Stimulated activated CD4-positive, alpha-beta T cell treated with anti-CD3 and anti-CD28 coated beads, Interleukin-12 subunit alpha, Interleukin-12 subunit beta, amount 100 ng/mL, for 24 hours (primary cell): ENCODE results near the gene GCKR.
"Not testable (repeated sequence)": the region's sequence is repeated elsewhere in the genome, so short reads cannot be mapped to it uniquely, and the experiment has no call there.

Source experiments
- DNase-seq, 2 experiments: peaks; one replicate each; pipeline ENCODE4 v3.0.0-alpha.2; 2020; ENCODE audit warnings: low read depth in 2 of 2

Gene GCKR

GRCh38 chr2:27507293-27507692 is 10.7 kb downstream of the GCKR start:
- DNase-seq: no peak

DNA sequence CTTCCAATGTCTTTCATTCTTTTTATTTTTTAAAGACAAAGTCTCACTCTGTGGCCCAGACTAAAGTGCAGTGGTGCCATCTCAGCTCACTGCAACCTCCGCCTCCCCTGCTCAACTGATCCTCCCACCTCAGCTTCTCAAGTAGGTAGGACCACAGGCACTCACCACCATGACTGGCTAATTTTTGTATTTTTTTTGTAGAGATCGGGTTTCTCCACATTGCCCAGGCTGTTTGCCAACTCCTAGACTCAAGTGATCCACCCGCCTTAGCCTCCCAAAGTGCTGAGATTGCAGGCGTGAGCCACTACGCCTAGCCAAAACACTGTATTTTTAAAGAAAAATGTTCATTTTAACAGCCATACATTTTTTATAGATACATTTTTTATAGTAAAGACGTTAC is 12.7 kb downstream of the GCKR start:
- no peak for DNase-seq

- no peak for DNase-seq
These were observed 21.6 kb downstream of the GCKR start for GRCh38 chr2:27518113-27518781.

GRCh38 chr2:27518782-27519113 is 22.1 kb downstream of the GCKR start:
- DNase-seq: no peak

GRCh38 chr2:27520316-27520715 is 23.7 kb downstream of the GCKR start:
- no peak for DNase-seq

DNA sequence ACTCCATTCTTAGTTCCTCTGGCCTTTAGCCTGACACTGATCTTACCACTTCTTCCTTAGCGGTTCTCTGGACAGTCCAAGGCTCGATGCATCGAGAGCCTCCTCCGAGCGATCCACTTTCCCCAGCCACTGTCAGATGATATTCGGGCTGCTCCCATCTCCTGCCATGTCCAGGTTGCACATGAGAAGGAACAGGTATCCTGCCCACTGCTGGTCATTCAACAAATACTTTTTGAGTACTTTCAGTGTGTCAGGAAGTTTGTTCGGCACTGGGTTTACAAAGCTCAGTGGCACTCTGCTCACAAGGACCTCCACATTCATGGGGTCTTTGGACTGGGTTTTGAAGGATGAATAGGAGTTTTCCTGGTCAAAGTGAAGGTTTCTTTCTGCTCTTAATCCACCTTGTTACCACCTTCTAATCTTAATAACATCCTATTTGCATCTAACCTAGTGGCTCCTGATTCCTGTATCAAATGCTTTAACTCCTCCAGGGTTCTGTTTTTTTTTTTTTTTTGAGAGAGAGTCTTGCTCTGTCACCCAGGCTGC is 25.8 kb downstream of the GCKR start:
- no peak for DNase-seq

DNA sequence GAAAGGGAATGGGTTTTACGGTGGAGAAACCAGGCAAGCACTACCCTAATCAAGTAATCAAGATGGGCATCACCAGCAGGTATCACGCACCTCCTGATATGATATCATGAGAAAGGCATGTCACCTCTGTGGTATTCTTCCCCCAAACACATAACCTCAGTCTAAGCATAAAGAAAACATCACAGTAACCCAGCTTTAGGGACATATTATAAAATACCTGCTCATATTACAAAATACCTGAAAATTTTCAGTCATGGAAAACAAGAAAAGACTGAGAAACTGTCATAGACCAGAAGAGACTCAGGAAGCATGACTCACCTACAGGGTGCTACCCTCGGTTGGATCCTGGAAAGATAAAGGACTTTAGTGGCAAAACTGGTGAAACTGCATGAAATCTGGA is 30.5 kb downstream of the GCKR start:
- DNase-seq: no peak

GRCh38 chr2:27531983-27532382 is 35.3 kb downstream of the GCKR start:
- no peak for DNase-seq

- DNase-seq: no peak
These were observed 40.6 kb downstream of the GCKR start for GRCh38 chr2:27537287-27537686.

DNA sequence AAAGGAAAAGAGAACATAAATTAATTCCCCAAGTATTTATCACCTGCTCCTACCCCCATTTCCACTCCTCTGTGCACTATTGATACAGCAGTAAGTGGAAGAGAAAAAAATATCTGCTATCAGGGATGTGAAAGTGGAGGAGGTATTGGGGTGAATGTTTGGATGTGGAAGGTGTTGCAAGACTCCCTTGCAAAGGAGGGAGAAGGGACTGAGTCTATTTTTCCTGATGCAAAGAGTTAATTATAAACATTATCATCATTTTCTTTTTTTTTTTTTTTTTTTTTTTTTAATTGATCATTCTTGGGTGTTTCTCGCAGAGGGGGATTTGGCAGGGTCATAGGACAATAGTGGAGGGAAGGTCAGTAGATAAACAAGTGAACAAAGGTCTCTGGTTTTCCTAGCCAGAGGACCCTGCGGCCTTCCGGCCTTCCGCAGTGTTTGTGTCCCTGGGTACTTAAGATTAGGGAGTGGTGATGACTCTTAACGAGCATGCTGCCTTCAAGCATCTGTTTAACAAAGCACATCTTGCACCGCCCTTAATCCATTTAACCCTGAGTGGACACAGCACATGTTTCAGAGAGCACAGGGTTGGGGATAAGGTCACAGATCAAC is 42.3 kb downstream of the GCKR start:
- not testable (repeated sequence) for DNase-seq

GRCh38 chr2:27539649-27540048 is 43.0 kb downstream of the GCKR start:
- DNase-seq: not testable (repeated sequence)

DNA sequence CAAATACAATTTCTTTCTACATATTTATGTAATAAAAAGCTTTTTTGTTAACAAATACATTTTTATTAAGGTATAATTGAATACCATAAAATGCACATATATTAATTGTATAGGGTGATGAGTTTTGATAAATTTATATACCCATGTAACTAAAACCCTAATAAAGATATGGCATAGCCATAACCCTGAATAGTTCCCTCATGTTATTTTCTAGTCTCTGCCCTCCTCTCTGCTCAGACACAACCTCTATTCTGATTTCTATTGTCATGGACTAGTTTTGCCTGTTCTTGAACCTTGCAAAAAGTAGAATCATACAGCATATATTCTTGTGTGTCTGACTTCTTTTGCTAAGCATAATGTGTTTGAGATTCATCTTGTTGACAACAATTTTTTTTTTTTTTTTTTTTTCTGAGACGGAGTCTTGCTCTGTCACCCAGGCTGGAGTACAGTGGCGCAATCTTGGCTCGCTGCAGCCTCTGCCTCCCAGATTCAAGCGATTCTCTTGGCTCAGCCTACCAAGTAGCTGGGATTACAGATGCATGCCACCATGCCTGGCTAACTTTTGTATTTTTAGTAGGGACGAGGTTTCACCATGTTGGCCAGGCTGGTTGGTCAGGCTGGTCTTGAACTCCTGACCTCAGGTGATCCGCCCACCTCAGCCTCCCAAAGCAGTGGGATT is 47.6 kb downstream of the GCKR start:
- DNase-seq: no peak

GRCh38 chr2:27545348-27546141 is 48.9 kb downstream of the GCKR start:
- DNase-seq: no peak

DNA sequence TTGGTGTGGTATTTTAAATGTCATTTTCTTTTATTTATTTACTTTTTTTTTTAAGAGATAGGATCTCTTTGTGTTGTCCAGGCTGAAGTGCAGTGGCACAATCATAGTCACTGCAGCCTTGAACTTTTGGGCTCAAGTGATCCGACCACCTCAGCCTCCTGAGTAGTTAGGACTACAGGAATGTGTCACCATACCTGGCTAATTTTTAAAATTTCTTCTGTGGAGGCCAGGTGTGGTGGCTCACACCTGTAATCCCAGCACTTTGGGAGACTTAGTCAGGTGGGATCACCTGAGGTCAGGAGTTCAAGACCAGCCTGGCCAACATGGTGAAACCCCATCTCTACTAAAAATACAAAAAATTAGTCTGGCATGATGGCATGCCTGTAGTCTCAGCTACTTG is 52.7 kb downstream of the GCKR start:
- no peak for DNase-seq

- no peak for DNase-seq
These were observed 54.9 kb downstream of the GCKR start for GRCh38 chr2:27551514-27551913.

DNA sequence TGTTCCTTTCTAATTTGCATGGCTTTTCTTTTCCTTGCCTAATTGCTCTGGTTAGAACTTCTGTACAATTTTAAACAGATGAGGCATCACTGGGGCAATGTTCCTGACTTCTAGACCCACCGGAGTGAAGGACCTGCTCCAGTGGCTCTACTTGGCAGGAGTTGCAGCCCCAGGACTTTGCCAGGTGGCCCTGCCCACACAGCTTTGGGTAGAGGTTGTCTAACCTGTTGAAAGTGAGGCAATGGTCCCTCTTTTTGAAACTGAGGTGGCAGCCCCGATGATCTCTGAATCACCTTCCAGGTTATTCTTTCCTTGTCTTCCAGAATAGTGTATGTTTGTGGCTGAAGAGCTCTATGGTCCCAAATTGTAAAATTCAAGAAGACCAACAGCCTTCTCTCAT is 56.3 kb downstream of the GCKR start:
- DNase-seq: no peak

- not testable (repeated sequence) for DNase-seq
These were observed 57.8 kb downstream of the GCKR start for GRCh38 chr2:27554451-27554850.

DNA sequence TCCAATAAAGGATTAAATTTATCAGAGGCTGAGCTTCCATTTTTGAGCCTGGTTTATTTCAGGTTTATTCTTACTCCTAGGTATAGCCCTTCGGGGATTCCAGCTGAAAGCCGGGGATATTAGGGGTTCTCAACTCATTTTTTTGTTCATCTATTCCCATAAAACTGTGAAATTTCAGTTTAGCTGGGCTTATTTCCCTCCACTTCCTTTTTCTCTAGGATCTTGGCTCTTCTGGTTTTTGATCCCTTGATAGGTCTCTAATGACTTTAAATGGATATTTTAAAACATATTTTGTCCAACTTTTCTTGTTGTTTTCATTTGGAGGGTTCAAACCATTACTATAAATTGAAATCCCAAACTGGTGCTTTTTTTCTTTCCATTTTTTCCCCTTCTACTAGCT is 62.6 kb downstream of the GCKR start:
- no peak for DNase-seq

DNA sequence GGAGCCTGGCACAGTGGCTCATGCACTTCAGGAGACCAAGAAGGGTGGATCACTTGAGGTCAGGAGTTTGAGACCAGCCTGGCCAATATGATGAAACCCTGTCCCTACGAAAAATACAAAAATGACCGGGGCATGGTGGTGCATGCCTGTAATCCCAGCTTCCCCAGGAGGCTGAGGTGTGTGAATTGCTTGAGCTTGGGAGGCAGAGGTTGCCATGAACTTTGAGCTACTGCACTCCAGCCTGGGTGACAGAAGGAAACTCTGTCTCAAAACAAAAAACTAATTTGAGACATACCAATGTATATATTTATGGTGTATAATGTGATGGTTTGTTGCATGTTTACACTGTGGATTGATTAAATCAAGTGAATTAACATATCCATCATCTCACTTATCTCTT is 64.4 kb downstream of the GCKR start:
- no peak for DNase-seq

DNA sequence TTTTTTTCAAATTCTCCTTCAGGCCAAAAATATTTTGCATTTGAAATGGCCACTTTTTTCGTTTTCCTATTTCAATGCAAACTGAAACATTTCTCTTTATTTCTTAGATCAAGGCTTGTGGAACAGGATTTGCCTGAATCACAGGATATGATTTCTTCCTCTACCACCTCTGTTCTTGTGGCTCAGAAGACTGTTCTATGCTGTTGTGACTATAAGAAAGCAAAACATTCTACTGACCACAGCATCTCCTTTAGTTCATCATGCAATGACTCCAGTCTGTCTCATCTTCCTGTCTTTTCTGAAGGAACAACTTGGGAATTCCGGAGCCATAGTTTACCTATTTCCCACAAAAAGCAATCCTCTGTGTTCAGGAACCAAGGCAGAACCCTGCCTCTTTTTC is 70.0 kb downstream of the GCKR start:
- no peak for DNase-seq

DNA sequence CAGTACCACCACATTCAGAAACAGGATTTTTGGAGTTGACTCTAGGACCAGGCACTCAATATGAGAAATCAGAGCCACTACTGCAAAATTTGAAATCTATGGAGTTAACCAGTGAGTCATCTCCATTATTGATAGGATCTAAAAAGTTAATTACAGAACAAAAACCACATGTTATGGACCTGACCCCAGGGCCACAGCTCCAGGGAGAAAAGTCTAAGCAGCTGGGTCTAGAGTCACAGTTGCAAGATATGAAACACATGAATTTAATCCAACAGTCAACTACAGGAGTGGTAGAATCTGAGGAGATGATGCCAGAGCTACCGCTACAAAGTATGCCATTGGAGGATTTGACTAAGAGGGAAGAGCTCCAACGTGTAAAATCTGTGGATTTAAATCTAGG is 72.8 kb downstream of the GCKR start:
- DNase-seq: no peak

GRCh38 chr2:27571197-27571596 is 74.6 kb downstream of the GCKR start:
- no peak for DNase-seq
